Brain microvascular endothelial cell (primary cell): ENCODE results near the gene BTN3A1.

Experiments used
- DNase-seq: peaks from one replicate; pipeline ENCODE4 v3.0.0-alpha.2; 2020
- H3K27ac ChIP-seq: fragments of 250-450 bp; sonication (Bioruptor Pico); 2 replicates; pipeline ENCODE4 v1.5.1; 2020; ENCODE audit warnings: mild to moderate bottlenecking, moderate library complexity
- H3K27me3 ChIP-seq: fragments of 250-450 bp; sonication (Bioruptor Pico); replicated peaks from 2 replicates; pipeline ENCODE4 v1.5.1; 2020; ENCODE audit warnings: mild to moderate bottlenecking
- H3K36me3 ChIP-seq: fragments of 250-450 bp; sonication (Bioruptor Pico); replicated peaks from 2 replicates; pipeline ENCODE4 v1.5.1; 2020; ENCODE audit warnings: mild to moderate bottlenecking
- H3K4me3 ChIP-seq: 2 replicates; pipeline ENCODE4 v1.5.1; 2011; ENCODE audit warnings: low read depth, mild to moderate bottlenecking, control low read depth, low read length, moderate library complexity
- CTCF ChIP-seq: IDR thresholded peaks from 2 replicates; pipeline ENCODE4 v1.5.1; 2011; ENCODE audit warnings: low read depth, mild to moderate bottlenecking, moderate library complexity, low read length, control low read depth, inconsistent platforms; ENCODE audit errors: missing control alignments
- in situ Hi-C: cut with HindIII; loops from 2 replicates; pipeline ENCODE4 v1.10.0; 2017; ENCODE audit warnings: low sequenced_read_pairs, low pct_ligation_motif_present

BTN3A1 gene

GRCh38 chr6:26359765-26360164 is 42.3 kb upstream of the BTN3A1 start:
- DNase-seq = no peak
- H3K27ac ChIP-seq = no peak overlapping the region
- in situ Hi-C loops = no loop called here
- no peak overlapping the region for H3K4me3 ChIP-seq
- TF ChIP-seq CTCF = no peak
- no peaks in the 10 kb centered on the region for H3K36me3 ChIP-seq
- H3K27me3 ChIP-seq = no peaks in the 10 kb centered on the region

- Histone ChIP-seq H3K4me3 (no peak overlapping the region), H3K36me3 (no peaks in the 10 kb centered on the region), H3K27ac (no peak overlapping the region), H3K27me3 (no peaks in the 10 kb centered on the region)
- no peak for DNase-seq
- no peak for TF ChIP-seq CTCF
- in situ Hi-C loops = no loop called here
Measured at GRCh38 chr6:26360451-26361416, 41.3 kb upstream of the BTN3A1 start.

- in situ Hi-C loops = no loop called here
- no peaks in the 10 kb centered on the region for H3K27me3 ChIP-seq
Measured at GRCh38 chr6:26361544-26361943, 40.5 kb upstream of the BTN3A1 start.

GRCh38 chr6:26362093-26362835 is 39.8 kb upstream of the BTN3A1 start:
- no peak for DNase-seq
- H3K27ac ChIP-seq = no peak overlapping the region
- TF ChIP-seq CTCF = no peak
- in situ Hi-C loops = no loop called here
- H3K4me3 ChIP-seq = no peak overlapping the region
- no peaks in the 10 kb centered on the region for H3K36me3 ChIP-seq
- H3K27me3 ChIP-seq = no peaks in the 10 kb centered on the region

More at GRCh38 chr6:26361544-26361943, 40.5 kb upstream of the BTN3A1 start:
- Histone ChIP-seq H3K27ac (no peak overlapping the region), H3K4me3 (no peak overlapping the region), H3K36me3 (no peaks in the 10 kb centered on the region)
- no peak for DNase-seq
- TF ChIP-seq CTCF = no peak

- in situ Hi-C loops = no loop called here
Measured at GRCh38 chr6:26362836-26363220, 39.2 kb upstream of the BTN3A1 start.

More at GRCh38 chr6:26362836-26363220, 39.2 kb upstream of the BTN3A1 start:
- Histone ChIP-seq H3K27ac (no peak overlapping the region), H3K27me3 (no peaks in the 10 kb centered on the region), H3K36me3 (no peaks in the 10 kb centered on the region), H3K4me3 (no peak overlapping the region)
- no peak for DNase-seq
- no peak for TF ChIP-seq CTCF
